HG03025 (cell line): ENCODE results near the gene AGAP1.

Source experiments
- ATAC-seq: cut with Tn5 transposase; IDR thresholded peaks from one replicate; pipeline ENCODE4 v1.9.1; 2021; ENCODE audit warnings: mild to moderate bottlenecking, moderate library complexity; ENCODE audit not compliant: unreplicated experiment, low FRiP score

Gene AGAP1

DNA sequence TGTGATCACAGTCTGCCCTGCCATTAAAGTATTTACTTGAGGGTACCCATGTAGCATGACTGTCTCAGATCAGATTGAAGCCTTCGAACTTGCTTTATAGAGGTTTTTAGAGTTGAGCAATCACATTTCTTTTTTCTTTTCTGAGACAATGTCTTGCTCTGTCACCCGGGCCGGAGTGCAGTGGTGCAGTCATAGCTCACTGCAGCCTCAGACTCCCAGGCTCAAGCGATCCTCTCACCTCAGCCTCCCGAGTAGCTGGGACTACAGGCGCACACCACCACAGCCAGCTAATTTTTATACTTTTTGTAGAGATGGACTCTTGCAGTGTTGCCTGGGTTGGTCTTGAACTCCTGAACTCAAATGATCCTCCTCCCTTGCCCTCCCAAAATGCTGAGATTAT lies 153.4 kb downstream of the AGAP1 start:
- ATAC-seq, result no peak

DNA sequence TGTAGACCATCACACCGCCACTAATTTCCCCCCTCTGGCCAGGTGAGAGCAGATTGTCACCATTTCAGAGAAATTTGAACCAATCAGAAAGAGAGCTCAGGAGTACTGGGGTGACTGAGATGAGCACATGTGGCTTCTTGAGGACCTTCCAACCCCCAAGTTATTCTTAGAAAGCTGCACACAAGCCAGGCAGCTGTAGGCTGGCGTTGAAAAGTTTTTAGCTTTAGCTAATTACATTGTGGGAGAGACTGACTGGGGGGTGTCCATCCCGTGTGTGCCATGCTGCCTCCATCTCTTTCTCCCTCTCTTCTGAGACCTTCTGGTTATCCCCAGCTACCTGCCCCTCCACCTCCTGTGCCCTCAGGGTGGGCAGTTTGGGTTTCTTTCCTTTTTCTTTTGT lies 154.0 kb downstream of the AGAP1 start:
- ATAC-seq, result no peak

DNA sequence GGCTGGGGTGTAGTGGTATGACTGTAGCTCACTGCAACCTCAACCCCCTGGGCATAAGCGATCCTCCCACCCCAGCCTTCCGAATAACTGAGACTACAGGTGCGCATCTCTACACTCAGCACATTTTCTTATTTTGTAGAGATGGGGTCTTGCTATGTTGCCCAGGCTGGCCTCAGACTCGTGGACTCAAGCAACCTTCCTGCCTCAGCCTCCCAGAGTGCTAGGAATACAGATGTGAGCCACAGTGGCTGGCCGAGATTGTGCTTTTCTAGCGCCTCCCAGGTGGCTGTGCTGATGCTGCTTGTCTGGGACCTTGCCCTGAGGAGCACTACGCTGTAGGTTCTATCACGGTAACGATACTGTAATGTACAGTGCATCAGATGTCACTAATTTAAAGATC lies 155.6 kb downstream of the AGAP1 start:
- no peak for ATAC-seq

DNA sequence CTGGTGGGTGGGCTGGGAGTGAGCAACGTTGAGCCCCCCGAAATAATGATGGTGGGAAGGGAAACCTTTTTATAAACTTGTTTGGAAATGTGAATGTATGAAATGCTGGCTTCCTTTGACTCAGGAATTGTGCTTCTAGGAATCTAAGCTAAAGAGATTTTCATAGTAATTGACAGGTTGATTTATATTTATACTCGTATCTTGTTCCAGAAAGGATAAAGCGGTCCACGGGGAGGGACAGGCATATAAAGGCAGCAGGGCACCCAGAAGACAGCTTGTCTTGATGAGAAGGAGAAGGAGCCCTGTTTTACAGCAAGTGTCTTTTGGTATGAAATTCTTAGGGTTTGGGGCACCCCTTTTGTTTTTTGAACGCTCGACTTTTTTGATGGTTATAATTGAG lies 157.8 kb downstream of the AGAP1 start:
- no peak for ATAC-seq

GRCh38 chr2:235654103-235654813 lies 160.4 kb downstream of the AGAP1 start:
- ATAC-seq, result no peak

DNA sequence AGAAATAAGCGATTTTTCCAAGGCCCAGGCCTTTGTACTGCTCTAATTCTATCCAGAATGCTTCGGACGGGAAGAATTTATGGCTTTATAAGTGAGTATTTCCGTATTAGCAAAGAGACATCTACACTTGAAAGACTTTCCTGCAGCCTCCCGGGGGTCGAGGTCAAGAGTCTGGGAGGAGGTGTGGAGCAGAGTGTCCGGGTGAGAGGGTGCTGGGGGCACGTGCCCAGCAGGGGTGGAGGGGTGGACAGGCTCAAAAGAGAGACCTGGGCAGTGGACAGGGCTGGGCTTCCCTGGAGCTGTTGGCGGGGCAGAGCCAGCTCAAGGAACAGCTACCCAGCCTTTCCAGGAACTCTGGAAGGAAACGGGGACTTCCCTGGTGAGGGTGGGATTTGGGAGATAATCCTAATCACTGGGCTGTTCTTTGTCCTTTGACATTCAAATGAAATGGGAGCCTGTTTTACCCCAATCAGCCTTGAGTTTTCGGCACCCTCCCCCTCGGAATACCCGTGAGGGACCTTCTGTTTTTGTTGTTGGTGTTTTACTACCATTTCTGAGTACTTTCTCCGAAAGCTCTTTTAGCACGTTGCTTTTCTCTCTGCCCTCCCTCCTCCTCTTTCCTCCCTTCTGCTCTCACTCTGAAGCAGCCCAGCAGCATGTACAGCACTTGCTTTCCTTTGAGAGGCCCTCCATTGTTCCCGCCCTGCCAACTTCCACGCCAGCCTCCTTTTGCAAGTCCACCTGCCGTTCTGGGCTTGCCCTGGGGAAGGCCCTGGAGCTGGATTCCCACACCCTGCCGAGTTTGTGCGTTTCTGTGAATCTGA lies 164.7 kb downstream of the AGAP1 start:
- no peak for ATAC-seq

DNA sequence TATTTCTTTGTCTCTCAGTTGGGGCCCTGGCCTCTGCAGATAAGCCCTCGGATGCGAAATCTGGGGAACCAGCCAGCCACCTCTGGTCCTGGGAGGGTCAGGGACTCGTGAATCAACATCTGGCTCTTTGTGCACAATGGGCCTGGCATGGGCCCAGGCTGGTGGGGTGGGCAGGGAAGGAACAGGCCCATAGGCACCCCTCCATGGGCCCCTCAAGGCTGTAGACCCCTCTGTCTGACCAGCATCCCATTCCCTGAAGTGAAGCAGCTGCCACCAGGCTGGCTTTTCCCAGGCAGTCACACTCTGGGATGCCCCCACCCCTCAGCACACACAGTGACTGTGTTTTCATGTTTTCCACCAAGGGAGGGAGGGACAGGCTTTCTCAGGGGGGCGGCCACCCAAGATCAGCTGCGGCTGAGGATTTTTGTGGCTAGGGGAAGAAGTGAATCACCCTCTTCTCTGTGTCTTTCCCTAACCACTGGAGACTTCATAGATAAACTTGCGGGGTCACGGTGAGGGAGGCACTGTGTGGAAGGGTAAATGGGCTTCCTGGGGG lies 166.0 kb downstream of the AGAP1 start:
- no peak for ATAC-seq

- ATAC-seq, result no peak
Measured at GRCh38 chr2:235660484-235661082, 166.7 kb downstream of the AGAP1 start.

DNA sequence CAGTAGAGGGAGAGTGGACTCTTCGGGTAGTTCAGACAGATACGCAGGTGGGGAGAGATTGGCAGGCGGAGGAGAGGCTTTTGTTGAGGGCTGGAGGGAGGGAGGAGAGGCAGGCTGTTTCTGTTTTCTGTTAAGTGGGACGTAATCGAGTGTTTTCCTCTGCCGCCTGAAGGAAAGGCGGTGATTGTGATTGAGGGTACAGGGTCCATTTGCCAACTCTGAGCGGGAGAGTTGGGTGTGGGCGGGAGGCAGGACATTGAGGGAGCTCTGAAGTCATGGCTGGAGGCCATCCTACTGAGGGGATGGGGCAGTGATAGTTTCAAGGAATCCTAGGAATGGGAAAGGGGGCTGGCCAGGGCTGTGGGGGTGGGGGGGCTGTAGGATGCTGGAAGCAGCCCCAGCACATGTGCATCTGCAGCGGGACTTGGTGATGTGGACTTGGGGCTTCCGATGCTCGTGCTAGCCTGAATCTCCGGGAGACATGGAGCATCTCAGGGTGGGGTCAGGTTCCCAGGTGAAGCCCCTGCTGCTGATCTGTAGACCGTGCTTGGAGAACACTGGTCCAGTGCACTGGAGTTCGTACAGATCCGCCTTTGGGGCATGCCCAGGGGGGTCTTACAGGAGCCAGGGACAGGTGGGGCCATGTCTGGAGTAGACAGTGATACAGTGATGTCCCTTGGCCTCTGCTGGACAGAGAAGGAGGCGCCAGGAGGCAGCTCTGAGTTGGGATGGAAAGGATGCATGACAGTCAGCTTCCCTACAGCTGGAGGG lies 167.5 kb downstream of the AGAP1 start:
- ATAC-seq, result no peak

DNA sequence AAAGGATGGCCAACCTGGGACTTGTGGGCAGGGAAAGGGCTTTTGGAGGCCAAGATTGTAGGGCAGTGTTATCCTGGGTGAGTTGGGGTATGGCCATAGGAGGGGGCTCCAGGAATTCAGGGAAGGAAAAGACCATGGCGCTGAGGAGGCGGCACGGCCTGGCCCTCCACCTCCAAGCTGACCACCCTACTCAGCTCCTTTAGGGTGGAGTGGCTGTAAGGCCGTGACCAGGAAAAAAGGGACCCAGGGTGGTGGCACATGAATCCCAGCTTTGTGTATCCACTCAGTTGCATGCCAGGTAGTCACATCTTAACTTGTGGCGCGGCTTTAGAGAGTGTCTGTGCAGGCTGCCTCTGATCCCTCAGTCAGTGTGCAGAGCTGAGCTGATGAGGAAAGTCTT lies 168.1 kb downstream of the AGAP1 start:
- ATAC-seq, result no peak

GRCh38 chr2:235663875-235664274 lies 170.0 kb downstream of the AGAP1 start:
- ATAC-seq, result no peak

GRCh38 chr2:235665661-235666212 lies 171.9 kb downstream of the AGAP1 start:
- no peak for ATAC-seq

GRCh38 chr2:235666213-235666781 lies 172.5 kb downstream of the AGAP1 start:
- ATAC-seq, result no peak

GRCh38 chr2:235668782-235669181 lies 174.9 kb downstream of the AGAP1 start:
- ATAC-seq, result no peak

DNA sequence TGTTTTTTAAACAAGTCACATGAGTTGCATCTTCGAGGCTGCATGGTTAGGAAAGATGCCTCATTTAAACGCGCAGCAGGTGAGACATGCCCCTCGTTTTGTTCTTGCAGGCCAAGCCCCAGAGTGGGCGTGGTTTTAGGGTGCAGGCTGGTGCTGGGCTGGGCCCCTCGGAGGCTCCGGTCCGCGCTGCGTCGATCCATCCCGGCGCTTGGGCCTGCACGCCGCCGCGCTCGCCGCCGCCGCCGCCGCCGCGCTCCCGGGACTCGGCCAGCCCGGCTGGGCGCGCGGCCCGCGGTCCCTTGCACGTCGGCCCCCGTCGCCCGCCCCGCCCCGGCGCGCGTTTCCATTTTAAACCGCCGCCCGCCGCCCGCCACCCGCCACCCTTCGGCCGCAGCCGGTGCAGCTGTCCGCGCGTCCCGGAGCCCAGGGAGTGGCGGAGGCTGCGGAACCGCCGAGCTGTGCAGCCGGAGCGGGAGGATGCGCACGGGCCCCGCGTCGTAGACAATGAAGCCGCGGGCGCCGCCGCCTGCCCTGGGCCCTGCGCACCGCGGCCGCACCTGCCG lies 175.5 kb downstream of the AGAP1 start:
- ATAC-seq, result no peak

DNA sequence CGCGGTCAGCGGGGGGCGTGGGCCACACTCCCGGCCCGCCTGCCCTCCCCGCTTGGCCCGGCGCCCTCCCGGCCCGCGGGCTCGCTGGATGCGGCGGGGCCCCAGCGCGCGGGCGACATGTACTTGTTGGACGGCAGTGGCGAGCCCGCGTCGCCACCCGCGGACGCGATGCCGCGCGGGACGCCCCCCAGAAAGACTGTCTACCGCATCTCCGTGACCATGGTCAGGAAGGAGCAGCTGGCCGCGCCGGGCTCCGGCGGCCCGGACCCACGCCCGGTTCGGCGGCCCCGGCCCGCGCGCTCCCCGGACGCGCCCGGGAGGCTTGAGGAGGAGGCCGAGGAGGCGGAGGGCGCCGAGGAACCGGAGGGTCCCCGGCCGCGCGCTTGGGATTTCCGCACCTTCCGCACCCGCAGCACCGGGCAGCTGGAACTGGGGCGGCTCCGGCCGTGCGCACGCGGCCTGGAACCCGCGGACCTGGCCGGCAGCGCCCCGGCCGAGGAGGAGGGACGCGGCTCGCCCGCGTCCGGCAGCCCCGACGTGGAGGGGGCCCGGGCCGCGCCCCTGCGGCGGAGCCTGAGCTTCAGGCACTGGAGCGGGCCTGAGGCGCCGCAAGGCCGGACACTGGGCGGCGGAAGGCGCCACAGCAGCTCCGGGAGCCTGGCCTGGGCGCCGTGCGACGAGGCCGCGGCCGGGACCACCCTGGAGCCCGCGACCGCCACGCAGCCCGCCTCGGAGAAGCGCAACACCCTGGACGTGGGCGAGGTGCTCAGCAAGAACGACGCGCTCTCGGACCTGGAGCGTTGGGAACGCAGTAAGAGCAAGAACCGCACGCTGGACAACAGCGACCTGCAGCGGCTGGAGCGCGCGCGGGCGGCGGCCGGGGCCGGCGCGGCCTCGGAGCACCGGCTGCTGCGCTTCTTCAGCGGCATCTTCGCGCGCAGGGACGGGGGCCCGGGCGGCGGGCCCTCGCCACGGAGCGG lies 176.4 kb downstream of the AGAP1 start:
- no peak for ATAC-seq

DNA sequence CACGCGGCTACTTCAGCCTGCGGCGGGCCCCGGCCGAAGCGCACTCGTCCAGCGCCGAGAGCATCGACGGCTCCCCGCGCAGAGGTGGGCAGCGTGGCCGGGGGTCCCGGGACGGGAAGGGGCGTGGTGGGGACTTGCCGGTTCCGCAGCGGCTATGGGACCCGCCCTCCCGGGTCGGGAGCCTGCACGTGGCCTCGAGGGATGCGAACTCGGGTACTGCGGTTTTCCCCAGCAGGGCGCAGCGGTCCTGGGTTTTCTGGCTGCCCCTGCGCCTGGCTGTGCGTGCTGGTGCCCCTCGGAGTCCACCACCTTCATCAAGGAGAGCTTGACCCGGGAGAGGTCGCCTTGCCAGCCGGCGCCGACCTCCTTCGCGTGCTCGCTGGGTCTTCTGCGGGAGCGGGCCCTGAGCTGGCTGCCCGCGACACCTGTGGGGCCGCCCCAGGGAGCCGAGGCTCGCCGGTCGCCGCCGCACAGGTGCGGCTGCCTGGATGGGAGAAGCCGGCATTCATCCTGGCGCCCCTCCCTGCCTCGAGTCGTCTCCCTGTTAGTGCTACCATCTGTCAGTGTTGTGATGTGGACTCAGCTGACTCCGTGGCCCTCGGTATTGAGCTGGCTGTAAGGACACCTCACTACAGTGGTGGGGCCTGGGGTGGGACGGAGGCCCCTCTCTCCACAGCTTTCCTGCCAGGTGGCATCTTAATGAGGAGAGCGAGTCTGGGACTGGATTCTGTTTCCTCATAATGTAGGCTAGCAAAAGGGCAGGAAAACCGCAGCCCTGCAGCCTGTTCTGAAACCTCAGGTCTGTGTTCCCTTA lies 177.3 kb downstream of the AGAP1 start:
- ATAC-seq, result no peak

GRCh38 chr2:235672720-235673119 lies 178.9 kb downstream of the AGAP1 start:
- ATAC-seq, result no peak
